CD4-positive, alpha-beta T cell treated with Interleukin-4 for 4 hours (primary cell): ENCODE results near the gene CYGB.
A peak's percentile ranks its signal among the peaks of the same experiment; 100 is the strongest.

ENCODE experiments used
- DNase-seq: peaks from one replicate; pipeline ENCODE4 v3.0.0-alpha.2; 2020

Gene CYGB

DNA sequence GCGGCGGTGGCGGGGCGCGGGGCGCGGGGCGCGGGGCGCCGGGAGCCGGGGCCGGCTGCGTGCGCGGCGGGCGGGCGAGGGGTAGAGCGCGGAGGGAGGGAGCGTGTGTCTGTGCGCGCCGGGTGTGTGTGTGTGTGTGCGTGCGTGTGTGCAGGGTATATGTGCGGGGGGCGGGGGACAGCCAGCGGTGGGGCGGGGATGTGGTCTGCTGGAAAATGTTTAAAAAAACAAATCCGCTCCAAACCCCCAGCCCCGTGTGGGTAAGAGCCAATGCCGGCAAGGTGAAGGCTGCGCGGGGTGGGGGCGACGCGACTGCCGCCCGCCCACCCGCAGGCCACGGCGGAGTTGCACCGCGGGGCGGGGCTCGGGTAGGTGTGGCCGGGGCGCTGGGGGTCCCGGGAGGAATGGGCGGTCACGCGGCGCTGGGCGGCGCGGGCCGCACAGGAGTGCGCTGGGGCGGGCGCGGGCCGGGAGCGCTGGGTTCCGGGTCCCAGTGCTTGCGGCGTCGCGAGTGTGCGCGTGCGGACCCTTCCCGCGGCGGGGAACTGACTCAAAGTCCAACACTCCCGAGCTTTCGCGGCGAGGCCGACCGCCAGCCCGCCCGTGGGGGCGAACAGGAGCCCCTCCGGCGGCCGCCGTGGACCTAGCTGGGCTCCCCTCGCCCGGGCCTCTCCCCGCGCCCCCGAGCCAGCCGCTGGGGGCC lies at the start of gene CYGB:
Gene CYGB, minus strand, starts transcription at position 132 of the 703 bp plus-strand sequence. CDS start 167 bp downstream, outside the sequence.
- DNase-seq: no peak

DNA sequence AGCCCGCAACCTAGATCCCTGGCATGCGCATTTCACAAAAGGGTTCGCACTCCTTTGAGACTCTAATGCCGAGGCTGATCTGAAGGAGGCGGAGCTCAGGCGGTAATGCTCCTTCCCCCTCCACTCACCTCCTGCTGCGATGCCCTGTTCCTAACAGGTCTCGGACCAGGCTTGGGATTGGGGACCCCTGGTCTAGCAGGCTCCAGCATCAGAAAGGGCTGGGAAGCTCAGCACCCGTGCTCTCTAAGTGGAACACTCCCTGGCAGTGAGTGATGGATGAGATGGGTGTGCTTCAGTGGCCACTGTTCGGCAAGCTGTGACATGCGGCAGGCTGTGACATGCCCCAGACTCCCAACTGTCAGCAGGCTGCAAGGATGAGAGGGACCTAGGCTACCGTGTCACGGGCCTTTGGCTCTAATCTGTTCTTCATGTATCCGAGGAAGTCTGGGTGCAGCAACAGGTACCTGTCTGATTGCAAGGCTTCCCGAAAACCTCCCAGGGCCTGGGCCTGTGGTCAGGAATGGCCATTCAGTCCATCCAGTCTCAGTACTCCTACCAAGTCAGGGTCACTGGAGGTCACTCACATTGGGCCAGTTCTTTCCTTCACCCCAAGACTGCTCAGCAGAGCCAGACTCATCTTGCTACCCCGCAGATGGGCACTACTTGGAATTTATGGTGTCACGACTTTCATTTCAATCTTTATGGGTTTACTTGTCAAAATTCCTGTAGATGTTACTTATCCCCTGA lies 49.4 kb upstream of the CYGB start:
- no peak for DNase-seq

DNA sequence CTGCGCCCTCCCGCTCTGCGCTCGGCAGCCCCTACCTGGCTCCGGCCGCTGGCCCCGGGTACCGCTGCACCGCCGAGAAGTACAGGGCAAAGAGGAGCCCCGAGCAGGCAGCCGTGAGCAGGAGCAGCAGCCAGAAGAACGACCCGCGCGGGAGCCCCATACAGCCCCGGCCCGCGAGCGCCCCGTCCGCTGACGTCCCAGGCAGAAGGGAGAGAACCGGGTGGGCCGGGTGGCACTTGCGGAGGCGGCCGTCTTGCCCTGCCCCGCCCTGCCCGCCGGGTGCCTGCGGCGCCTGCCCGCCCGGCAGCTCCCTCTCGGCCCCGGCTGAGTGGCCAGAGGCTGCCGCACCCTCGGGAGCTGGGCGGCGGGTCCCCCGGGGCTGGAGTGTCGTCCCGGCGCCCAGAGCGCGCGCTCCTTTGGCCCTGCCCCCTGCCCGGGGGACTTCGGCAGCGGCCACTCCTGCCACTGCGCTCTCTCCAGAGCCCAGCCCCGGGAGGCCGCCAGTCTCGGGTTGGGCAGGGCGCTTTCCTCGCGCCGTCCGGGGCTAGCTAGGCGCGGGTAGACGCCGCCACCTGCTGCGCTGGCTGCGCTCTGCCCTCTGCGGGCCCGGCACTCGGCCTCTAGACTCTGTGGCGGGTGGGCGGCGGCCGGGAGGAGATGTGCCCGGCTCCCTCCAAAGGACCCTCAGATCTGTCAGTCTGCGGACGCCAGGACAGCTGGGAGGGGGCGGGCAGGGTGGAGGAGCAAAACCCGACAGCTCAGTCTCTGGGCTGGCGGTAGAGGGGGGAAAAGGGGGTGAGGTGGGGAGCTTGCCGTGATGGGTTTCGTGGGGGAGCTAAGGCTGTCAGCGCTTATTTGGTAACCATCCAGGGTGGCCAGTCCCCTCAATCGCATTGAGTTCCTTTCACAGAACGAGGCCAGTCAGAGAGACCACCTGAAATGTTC lies 48.4 kb upstream of the CYGB start, which contains the start of gene ST6GALNAC2:
Gene ST6GALNAC2, minus strand, starts transcription at position 212 of the 945 bp plus-strand sequence. Its CDS starts 52 bp downstream, at position 160.
- peak; percentile 31 for DNase-seq

DNA sequence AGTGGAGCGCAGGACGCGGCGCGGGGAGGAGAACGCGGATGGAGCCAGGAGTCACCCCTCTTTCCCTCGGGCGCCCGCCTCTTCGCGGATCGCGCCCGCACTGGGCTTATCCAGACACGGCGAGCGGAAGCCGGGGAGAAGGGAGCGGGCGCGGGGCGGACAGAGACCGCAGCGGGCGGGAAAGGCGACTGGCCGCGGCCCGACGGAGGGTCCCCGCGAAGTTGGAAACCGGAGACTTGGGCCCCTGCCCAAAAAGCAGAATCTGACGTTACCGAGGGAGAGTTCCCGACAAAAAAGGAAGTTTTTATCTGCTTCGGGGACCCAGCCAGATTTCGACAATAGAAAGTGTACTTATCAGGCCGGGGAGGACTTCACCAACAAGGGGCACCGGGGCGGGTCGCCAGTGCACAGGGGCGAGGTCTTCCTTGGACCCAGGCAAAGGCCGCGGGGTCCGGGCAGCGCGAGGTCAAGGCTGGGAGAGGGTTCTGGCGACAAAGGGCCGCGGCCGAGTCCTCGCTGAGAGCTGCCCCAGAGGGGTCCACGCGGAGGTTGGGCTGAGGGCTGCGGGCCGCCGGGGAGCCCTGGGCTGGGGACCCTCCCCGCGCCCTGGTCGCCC lies 47.6 kb upstream of the CYGB start:
- no peak for DNase-seq

DNA sequence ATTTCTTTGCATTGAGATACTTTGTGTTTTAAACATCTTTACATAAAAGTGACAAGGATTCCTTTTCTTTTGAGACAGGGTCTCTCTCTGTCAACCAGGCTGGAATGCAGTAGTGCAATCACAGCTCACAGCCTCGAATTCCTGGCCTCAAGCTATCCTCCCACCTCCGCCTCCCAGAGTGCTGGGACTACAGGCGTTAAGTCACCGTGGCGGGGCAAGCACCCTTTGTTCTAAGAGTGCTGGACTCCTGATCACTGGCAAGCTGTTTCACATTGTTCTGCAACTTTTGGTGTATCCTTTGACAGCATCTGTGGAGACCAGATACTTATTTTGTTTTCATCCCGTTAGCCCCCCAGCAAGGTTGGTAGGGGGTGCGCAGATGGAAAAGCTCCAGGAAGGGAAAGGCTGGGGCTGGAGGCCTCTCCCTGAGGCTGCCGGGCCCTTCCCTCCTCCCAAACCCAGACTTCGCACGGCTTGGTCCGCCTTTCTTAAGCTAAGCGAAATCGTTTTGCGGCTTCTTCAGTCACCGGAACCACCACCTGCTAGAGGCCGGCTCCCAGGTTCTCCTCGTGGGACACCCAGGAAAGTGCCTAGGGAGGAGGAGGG lies 47.0 kb upstream of the CYGB start:
- no peak for DNase-seq

DNA sequence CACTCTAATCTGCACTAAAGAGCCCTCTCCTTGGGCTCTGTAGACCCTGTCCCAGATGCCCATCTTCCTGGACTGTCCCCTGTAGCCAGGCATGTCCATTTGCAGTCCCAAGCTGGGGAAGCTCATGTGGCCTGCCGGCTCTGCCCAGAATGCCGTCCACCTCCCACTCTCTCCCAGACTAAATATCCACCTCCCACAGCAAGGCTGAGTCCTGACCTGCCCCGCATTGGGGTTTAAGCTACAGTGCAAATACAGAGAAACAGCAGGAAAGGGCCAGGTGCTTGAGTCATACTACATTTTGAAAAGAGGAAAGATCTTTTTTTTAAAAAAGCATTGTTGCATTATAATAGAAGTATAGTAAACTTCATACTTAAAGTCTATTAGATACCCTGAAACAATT lies 45.2 kb upstream of the CYGB start:
- DNase-seq: no peak

DNA sequence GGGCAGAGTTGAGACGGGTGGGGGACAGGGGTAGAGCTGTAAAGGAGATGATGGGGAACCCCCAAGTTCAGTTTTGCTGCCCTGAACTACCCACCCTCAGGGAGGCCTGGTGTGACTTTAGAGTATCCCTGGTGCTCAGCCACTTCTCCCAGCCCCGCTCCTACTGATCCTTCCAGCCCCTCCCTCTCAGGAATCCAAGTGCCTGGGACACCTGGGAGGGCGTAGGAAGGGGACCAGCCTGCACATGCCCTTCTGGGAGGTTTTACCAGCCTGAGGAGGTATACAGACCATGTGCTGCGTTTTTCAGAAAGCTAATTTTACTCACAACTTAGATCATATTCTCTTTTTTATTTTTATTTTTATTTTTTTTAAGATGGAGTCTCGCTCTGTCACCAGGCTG lies 44.0 kb upstream of the CYGB start:
- no peak for DNase-seq

DNA sequence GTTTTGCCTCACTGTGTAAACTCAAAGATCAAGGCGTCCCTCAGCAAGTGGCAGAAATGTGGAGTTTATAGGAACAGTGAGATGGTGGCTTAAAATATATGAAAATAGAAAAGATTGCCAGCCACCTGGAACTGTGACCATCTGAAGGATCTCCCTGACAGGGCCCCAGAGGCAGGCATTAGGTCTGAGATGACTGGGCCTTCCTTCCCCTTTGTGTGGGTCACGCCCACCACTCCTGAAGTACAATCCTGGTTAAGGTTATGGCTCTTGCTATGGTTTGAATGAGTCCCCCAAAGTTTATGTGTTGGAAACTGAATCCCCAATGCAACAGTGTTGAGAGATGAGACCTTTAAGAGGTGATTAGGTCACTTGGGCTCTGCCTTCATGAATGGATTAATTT lies 41.8 kb upstream of the CYGB start:
- no peak for DNase-seq

DNA sequence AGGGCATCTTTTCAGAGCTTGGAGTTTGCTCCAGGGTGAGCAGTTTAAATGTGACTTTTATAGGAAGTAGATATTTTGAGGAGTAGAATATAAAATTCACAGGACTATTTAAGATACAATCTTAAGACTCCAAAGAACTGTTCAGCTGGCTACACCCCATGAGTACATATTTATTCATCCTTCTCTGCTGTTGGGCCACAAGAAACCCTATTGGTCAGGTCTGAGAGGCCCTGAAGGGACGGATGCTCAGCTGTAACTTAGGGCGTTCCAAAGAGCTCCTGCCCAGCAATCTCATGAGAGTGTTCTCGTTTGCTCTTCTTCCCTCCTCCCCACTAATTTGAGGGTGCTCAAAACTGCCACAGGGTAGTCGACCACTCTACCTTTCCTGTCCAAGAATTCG lies 40.9 kb upstream of the CYGB start:
- no peak for DNase-seq

DNA sequence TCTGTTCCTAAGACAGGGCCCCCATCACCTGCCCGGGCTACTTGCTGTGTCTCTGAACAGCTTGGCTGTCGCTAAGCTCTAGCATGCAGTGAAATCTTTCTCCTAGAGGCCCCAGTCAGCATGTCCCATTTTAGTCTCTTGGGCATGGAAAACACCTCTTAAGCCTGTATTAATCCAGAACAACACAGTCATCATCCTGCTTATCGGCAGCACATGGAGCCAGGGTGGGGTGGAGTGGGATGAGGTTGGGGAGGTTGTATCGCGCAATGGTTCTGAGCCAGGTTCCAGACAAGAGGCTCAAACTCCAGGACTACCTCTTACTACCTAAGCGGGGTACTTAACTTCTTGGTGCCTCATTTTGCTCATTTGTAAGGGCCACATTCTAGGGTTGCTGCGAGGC lies 40.4 kb upstream of the CYGB start:
- DNase-seq: no peak

DNA sequence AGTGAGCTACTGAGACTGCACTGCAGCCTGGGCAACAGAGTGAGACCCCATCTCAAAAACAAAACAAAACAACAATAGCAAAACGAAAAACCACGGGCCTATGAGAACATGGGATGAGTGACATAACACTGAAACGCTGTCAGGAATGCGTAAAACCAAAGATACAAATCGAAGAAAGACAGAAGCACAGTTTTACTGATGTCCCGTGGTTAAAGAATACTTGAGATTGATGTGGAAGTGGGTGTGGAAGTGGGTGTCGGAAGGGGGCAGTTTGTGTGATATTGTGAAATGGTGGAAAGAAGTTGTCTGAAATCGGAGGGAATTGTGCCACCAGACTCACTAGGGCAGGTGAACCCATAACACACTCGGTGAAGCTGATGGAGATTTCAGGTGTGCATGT lies 38.7 kb upstream of the CYGB start:
- DNase-seq: no peak

DNA sequence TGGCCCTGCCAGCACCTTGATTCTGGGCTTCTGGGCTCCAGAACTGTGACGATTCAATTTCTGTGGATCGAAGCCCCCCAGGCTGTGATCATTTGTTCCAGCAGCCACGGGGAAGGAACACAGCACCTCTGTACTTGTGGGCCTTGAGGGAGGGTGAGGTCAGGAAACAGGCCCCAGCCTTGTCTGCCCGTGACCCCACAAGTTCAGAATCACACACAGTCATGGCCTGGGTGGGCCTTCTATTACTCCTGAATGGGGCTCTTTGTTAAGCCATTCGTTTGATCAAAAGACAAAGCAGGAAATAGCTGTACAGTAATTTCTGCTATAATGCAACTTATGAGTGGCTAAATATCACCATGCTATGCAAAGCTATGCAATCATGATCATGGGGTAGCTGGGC lies 38.1 kb upstream of the CYGB start:
- no peak for DNase-seq

DNA sequence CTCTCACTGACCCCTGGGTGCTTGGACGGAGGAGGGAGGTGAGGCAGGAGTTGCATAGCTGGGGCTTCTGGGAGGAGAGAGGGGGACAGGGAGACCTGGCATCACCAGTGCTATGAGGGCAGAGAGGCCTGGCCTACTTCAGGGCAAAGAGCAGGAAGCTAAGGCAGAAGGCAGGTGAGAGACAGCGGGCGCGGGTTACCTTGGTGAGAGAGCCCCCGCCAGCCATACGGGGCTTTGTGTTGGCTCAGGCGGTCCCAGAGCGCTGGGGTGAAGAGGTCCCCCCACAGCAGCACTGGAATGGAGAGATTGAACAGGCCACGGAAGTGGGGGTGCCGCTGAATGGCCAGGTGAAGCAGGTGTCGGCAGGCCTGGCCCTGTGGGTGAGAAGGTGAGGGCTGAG lies 36.7 kb upstream of the CYGB start:
- DNase-seq: no peak

DNA sequence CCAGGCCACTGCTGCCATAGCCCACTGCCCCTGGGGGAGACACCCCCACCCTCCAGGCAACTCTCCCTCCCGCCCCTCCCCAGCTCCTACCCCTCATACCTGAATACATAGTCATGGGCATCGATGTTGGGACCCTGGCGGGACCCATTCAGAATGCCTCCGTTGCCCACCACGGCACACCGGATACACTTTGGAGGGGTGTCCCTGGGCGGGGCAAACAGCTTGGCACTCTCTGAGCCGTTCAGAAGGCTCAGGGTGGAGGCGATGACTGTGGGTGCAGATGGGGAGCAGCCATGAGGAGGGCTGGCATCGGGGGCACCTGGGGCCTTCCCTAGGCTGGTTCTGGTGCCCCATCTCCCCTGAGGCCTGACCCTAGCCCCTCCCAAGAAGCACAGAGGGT lies 35.6 kb upstream of the CYGB start:
- no peak for DNase-seq

DNA sequence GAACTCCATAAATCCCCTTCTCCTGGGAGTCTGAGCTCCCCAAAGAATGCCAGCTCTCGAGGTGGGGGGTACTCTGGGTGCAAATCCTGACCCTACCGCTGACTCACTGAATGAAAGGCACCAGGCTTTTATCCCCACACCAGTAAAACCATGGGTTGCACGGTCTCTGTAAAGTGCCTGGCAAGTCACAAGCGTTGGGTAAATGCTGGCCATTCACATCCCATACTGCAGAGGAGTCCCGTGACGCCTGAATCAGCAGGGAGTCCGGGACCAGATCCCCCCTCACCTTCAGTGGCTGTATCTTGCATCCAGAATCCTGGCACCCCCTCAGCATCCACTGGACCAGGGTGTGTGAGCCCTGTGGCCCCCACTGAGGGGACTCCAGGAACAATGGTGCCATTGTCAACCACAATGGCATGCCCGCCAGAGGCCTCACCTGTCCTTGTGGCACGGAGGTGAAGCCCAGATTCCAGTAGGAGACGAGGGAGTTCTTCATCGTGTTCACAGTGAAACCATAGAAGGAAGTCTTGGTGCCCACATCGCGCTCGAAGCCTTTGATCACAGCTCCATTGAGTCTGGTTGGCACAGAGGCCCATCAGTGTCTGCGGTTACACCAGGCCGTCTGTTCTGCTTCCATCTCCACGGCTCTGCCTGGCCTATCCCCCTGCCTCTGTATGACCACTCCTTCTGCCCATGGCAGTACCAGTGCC lies 34.8 kb upstream of the CYGB start:
- no peak for DNase-seq

DNA sequence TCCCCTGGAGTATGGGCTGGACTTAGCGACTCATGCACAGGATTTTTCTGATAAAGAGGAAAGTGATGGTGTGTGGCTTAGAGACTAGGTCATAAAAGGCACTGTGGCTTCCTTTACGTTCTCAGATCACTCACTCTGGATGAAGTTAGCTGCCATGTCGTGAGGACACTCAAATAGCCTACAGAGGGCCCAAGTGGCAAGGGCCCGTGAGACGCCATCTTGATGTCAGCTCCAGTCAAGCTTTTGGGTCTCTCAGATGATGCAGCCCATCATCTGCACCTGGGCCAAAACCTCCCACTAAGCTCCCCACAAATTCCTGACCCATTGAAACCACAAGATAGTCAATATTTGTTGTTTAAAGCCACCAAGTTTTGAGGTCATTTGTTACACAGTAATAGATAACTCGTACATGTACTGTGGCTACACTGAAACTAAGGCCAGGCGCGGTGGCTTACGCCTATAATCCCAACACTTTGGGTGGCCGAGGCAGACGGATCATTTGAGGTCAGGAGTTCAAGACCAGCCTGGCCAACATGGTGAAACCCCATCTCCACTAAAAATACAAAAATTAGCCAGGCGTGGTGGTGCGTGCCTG lies 33.5 kb upstream of the CYGB start:
- no peak for DNase-seq

DNA sequence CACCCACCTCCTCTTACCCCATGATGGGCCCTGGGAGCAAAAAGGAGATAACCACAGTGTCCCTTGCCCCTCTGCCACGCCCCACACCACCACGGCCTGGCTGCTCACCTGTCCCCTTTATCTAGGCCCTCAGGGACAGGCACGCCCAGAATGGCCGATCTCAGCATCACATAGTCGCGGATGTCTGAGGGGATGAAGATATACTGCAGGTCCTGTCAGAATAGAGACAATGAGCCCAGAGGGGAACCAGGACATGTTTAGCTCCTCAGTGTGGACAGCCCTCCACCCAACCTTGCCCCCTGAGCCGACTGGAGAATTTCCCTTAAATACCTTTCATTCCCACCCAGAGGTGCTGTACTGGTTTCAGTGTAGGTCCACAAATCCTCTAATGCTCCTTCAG lies 32.9 kb upstream of the CYGB start:
- no peak for DNase-seq

DNA sequence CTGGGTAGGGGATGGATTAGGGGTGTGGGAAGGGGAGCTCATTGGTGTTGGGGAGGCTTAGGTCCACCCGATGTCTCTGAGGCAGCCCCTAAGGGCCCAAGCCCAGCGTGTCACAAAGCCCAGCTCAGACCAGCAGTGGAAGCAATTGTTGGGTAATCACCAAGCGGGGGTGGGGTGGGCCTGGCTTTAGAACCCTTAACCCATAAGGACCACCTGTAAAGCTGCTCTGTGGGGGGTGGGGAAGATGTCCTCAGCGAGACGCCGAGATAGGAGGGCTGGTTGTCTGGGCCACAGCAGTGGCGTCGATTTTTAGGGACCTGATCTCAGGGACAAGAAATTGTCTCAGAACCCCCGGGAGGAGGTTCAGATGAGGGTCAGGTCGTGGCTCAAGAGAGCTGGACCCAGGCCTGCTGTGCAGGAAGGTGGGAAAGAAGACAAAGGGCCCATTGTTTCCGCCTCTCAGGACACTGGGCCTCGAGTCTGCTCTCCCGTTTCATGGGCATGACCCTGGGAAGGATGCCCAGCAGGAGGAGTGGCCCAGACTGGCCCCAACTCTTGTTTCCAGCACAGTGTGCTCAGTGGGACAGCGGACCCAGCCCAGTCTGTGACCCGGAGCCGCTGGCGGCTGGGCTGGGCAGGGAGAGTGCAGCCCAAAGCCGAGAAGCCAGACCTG lies 32.2 kb upstream of the CYGB start:
- no peak for DNase-seq

DNA sequence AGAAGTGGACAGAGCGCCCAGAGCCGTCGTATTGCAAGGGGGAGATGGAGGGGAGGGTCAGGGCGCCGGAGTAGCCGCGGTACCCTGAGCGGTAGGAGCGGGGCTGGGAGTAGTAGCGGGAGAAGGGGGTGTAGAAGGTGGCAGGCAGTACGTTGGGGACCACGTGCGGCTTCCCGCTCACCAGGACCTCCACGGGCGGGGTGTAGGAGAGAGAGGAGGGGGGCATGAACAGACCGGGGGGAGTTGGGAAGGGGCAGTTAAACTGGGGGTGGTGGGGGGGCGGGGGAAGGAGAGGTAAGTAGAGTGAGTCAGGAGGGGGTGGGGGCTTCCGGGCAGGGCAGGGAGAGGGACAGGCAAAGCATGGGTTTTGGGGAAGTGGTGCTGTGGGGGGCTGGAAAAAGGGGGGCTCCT lies 31.3 kb upstream of the CYGB start:
- DNase-seq: no peak

DNA sequence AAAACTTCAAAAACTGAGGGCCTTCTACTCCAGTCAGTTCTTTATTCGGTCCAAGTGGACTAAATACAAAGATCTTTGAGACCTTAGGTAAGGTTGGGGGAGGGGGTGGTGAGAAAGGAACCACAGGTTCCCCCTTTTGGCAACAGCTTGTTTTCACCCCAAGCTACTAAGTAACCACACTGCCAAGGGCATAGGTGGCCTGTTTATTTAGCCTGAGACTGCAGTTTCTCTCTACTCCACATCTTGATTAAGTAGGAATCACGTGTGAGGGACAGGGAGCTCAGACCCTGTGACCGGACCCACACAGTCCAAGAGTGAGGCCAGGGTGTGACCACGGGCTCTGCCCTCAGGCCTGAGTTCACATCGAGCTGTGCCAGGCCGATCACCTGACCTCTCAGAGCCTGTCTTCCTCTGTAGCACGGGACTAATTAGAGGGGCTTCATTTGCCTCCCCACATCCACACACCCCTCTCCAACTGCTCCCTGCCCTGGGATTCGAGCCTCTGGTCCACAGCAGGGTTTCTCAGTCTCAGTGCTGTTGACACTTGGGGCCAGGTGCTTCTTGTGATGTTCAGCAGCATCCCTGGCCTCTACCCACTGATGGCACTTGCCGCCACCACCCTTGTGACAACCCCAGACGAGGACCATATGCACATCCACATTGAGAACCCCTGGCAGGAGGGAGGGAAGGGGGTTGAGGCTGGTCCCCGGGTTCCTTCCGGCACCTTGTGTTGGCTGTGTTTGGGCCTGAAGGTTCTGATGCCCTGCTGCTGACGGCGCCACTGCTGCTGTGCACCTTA lies 30.3 kb upstream of the CYGB start:
- no peak for DNase-seq
